Stimulated activated CD8-positive, alpha-beta memory T cell treated with anti-CD3 and anti-CD28 coated beads, Interleukin-7, amount 100 ng/mL, for 48 hours (primary cell): ENCODE results near the gene CREBL2.
"Not testable (repeated sequence)": the region's sequence is repeated elsewhere in the genome, so short reads cannot be mapped to it uniquely, and the experiment has no call there.

ENCODE experiments used
- DNase-seq, 2 donors: peaks; one replicate each; pipeline ENCODE4 v3.0.0-alpha.2; 2020; ENCODE audit warnings: low read depth in 1 of 2; ENCODE audit errors: extremely low read depth in 1 of 2

CREBL2 gene

GRCh38 chr12:12630850-12631249, 19.2 kb downstream of the CREBL2 start:
- DNase-seq: no peak

GRCh38 chr12:12635651-12636050, 24.0 kb downstream of the CREBL2 start:
- DNase-seq: no peak

- no peak for DNase-seq
Measured at GRCh38 chr12:12636641-12637040, 25.0 kb downstream of the CREBL2 start.

- not testable (repeated sequence) for DNase-seq
Measured at GRCh38 chr12:12639995-12640394, 28.3 kb downstream of the CREBL2 start.

GRCh38 chr12:12641650-12642049, 30.0 kb downstream of the CREBL2 start:
- no peak for DNase-seq

GRCh38 chr12:12642916-12643315, 31.2 kb downstream of the CREBL2 start:
- no peak for DNase-seq

GRCh38 chr12:12645485-12645884, 33.8 kb downstream of the CREBL2 start:
- no peak for DNase-seq

- DNase-seq: not testable (repeated sequence)
Measured at GRCh38 chr12:12645968-12646367, 34.3 kb downstream of the CREBL2 start.

GRCh38 chr12:12646483-12647072, 34.9 kb downstream of the CREBL2 start:
- no peak for DNase-seq

GRCh38 chr12:12648284-12648683, 36.6 kb downstream of the CREBL2 start:
- DNase-seq: no peak

- no peak for DNase-seq
Measured at GRCh38 chr12:12648951-12649650, 37.4 kb downstream of the CREBL2 start.

- DNase-seq: no peak
Measured at GRCh38 chr12:12651752-12652151, 40.1 kb downstream of the CREBL2 start.

GRCh38 chr12:12652704-12653103, 41.0 kb downstream of the CREBL2 start:
- not testable (repeated sequence) for DNase-seq

- DNase-seq: no peak
Measured at GRCh38 chr12:12653922-12654321, 42.2 kb downstream of the CREBL2 start.

GRCh38 chr12:12654691-12655460, 43.2 kb downstream of the CREBL2 start:
- no peak for DNase-seq

- no peak for DNase-seq
Measured at GRCh38 chr12:12660201-12660600, 48.5 kb downstream of the CREBL2 start.

GRCh38 chr12:12661086-12661856, 49.6 kb downstream of the CREBL2 start:
- no peak for DNase-seq

- DNase-seq: no peak
Measured at GRCh38 chr12:12663644-12664294, 52.1 kb downstream of the CREBL2 start.

- DNase-seq: no peak
Measured at GRCh38 chr12:12665194-12665593, 53.5 kb downstream of the CREBL2 start.

GRCh38 chr12:12668005-12668404, 56.3 kb downstream of the CREBL2 start:
- DNase-seq: no peak

GRCh38 chr12:12669020-12669419, 57.3 kb downstream of the CREBL2 start:
- no peak for DNase-seq
